Esophagus squamous epithelium (tissue), 4 donors: ENCODE data around the gene ANKS1A.

Experiments used
- CTCF ChIP-seq, 6 experiments: fragments of 450-650 bp in 4 of 6; fragments of 200-600 bp in 2 of 6; sonication (generic) in 2 of 6; IDR thresholded peaks; one replicate each; pipeline ENCODE4 v1.5.1; 2016 to 2019; ENCODE audit warnings: antibody characterized with exemption in 6 of 6, mild to moderate bottlenecking in 4 of 6, moderate library complexity in 4 of 6
- POLR2A ChIP-seq, 4 donors: fragments of 450-650 bp; IDR thresholded peaks; one replicate each; pipeline ENCODE4 v1.6.1; 2017; ENCODE audit warnings: antibody characterized with exemption in 4 of 4, mild to moderate bottlenecking in 4 of 4, moderate library complexity in 3 of 4

- no peak for TF ChIP-seq CTCF (IDR thresholded peaks at IDR 0.05)
- no peak for TF ChIP-seq POLR2A (IDR thresholded peaks at IDR 0.05)
Observed at GRCh38 chr6:35011096-35012041, 122.3 kb downstream of the ANKS1A start.
